Astrocyte (in vitro differentiated cells and primary cell): ENCODE results near the gene RPS6KA4.

ENCODE experiments used
- CTCF ChIP-seq: IDR thresholded peaks from 2 replicates; pipeline ENCODE4 v1.5.1; 2011; ENCODE audit warnings: low read depth, mild to moderate bottlenecking, inconsistent platforms, low read length, moderate library complexity; ENCODE audit not compliant: insufficient read depth
- EZH2 ChIP-seq: IDR thresholded peaks from 2 replicates; pipeline ENCODE4 v1.6.1; 2012; ENCODE audit warnings: mild to moderate bottlenecking, low read length, inconsistent platforms; ENCODE audit not compliant: insufficient read depth

GRCh38 chr11:64369440-64370421 lies 10.8 kb downstream of the RPS6KA4 start:
- no peak for TF ChIP-seq CTCF
- no peak for TF ChIP-seq EZH2
